Measurements from ENCODE around the gene ACO1. TPM values are rescaled to one million over a fixed set of nuclear protein-coding genes. Genes with fewer than 3 reads are reported as not detected.
"Not testable (repeated sequence)": the region's sequence is repeated elsewhere in the genome, so short reads cannot be mapped to it uniquely, and the experiment has no call there.

ACO1 gene
- total RNA-seq (2014; rRNA removed; shearing (Covaris generic)): 45.2 and 57.6 TPM in 2 replicates
- polyA plus RNA-seq (2015; cell fraction: cytosol; rRNA removed): 45.8 and 57.1 TPM in 2 replicates
- 101 and 109 TPM in 2 replicates for polyA plus RNA-seq (2015; cell fraction: nucleus; rRNA removed)

GRCh38 chr9:32384364-32385151, at the start of gene ACO1:
Gene ACO1, plus strand, starts transcription at chr9:32384643. Its CDS starts 20,864 bp downstream, at chr9:32405507.
- DNase-seq (ENCODE audit: low read depth): peak; percentile 84

- no peak for DNase-seq (ENCODE audit: low read depth)
Measured at GRCh38 chr9:32334916-32335895, 49.2 kb upstream of the ACO1 start.

- DNase-seq (ENCODE audit: low read depth): no peak
Measured at GRCh38 chr9:32339424-32339823, 45.0 kb upstream of the ACO1 start.

- no peak for DNase-seq (ENCODE audit: low read depth)
Measured at GRCh38 chr9:32340361-32340760, 44.1 kb upstream of the ACO1 start.

GRCh38 chr9:32344551-32345182, 39.8 kb upstream of the ACO1 start:
- DNase-seq (ENCODE audit: low read depth): peak; percentile 56

GRCh38 chr9:32345243-32345642, 39.2 kb upstream of the ACO1 start:
- DNase-seq (ENCODE audit: low read depth): no peak

GRCh38 chr9:32347571-32347970, 36.9 kb upstream of the ACO1 start:
- DNase-seq (ENCODE audit: low read depth): no peak

- DNase-seq (ENCODE audit: low read depth): no peak
Measured at GRCh38 chr9:32348106-32348695, 36.2 kb upstream of the ACO1 start.

GRCh38 chr9:32349013-32349412, 35.4 kb upstream of the ACO1 start:
- no peak for DNase-seq (ENCODE audit: low read depth)

- DNase-seq (ENCODE audit: low read depth): peak; percentile 21
Measured at GRCh38 chr9:32350682-32351081, 33.8 kb upstream of the ACO1 start.

- peak; percentile 58 for DNase-seq (ENCODE audit: low read depth)
Measured at GRCh38 chr9:32351845-32352244, 32.6 kb upstream of the ACO1 start.

- not testable (repeated sequence) for DNase-seq (ENCODE audit: low read depth)
Measured at GRCh38 chr9:32353476-32353875, 31.0 kb upstream of the ACO1 start.

GRCh38 chr9:32359452-32359851, 25.0 kb upstream of the ACO1 start:
- no peak for DNase-seq (ENCODE audit: low read depth)

GRCh38 chr9:32360983-32361673, 23.3 kb upstream of the ACO1 start:
- DNase-seq (ENCODE audit: low read depth): no peak

- no peak for DNase-seq (ENCODE audit: low read depth)
Measured at GRCh38 chr9:32371279-32371678, 13.2 kb upstream of the ACO1 start.

GRCh38 chr9:32371679-32372078, 12.8 kb upstream of the ACO1 start:
- DNase-seq (ENCODE audit: low read depth): no peak

- DNase-seq (ENCODE audit: low read depth): no peak
Measured at GRCh38 chr9:32376285-32376684, 8.2 kb upstream of the ACO1 start.

- DNase-seq (ENCODE audit: low read depth): peak; percentile 47
Measured at GRCh38 chr9:32378496-32378895, 5.9 kb upstream of the ACO1 start.

GRCh38 chr9:32378993-32379729, 5.3 kb upstream of the ACO1 start:
- DNase-seq (ENCODE audit: low read depth): peak; percentile 69

GRCh38 chr9:32380944-32381343, 3.5 kb upstream of the ACO1 start:
- DNase-seq (ENCODE audit: low read depth): no peak
